ENCODE results near the gene USP32.
"Not testable (repeated sequence)": the region's sequence is repeated elsewhere in the genome, so short reads cannot be mapped to it uniquely, and the experiment has no call there.

USP32 gene

DNA sequence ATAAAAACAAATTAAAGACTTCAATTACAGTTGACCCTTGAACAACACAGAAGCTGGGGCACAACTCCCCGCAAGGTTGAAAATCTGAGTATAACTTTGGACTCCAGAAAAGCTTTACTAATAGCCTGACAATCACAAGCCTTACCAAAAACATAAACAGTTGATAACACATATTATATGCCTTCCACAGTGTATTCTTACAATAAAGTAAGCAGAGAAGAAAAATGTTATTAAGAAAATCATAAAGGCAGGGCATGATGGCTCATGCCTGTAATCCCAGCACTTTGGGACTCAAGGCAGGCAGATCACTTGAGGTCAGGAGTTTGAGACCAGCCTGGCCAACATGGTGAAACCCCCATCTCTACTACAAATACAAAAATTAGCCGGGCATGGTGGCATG lies 58.9 kb downstream of the USP32 start:
- DNase-seq = not testable (repeated sequence)

DNA sequence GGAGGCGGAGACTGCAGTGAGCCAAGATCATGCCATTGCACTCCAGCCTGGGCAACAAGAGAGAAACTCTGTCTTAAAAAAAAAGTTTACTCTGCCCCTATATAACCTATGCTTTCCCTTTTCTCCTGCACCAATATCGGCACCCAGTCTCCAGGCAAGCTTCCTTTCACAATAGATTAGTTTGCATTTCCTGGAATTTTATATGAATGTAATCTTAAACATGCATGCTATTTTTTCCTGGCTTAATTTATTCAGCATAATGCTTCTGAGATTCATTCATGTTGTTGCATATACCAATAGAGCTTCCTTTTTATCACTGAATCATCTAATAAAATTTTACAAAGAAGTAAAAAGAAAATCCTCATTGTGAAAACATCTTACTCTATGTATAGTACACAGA lies 59.4 kb downstream of the USP32 start:
- DNase-seq = no peak

DNA sequence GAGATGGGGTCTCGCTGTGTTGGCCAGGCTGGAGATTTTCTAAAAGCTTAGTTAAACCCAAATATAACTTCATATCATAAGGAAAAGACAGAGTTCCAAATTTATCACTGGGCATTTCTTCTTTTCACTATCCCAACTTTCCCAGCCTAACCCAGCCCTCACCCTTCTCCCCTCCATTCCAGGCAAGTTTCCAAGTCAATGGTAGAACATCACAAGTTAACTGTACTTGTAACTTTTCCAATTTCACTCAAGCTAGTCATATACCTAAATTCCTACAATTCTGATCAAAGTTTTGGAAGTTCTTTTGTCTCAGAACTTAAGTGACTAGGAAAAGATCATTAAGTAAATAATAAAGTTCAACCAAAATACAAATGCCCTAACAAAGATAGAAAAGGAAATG lies 61.2 kb downstream of the USP32 start:
- no peak for DNase-seq

DNA sequence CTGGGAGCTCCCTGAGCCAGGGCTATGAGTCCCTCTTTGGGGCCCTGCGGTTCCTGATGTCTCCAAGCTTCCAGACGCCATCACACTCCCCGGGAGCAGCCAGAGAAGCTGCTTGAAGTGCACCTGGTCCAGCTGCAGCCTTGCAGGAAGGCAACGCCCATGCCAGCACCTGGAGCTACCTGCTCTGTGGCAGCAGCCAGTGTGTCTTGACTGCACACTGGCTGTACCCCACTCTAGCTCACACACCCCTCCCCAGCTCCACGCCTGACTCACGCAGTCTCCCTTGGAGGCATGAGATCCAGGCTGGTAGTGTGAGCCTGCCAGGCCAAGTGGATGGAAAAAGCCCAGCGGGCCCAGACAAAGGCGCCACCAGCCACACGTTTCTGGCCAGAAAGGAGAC lies 63.3 kb downstream of the USP32 start:
- peak in 10 of 51 donors; percentile 7 to 39 (median 14) for DNase-seq

DNA sequence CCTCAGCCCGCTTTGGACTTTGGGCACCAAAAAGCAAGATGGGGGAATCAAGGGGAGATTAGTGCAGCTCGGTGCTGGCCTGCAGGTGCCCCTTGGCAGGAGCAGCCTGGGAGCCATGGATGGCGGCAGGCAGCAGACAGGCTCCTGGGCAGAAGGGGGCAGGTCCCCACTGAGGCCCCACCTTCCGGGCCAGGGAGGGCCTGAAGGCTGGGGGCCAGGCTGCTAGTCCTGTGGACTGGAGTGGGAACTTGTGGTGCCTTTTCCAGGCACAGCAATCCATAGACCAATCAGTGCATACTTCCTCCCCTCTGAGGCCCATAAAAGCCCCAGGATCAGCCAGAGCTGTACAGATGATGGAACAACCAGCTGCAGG lies 64.0 kb downstream of the USP32 start:
- peak in 2 of 51 donors; percentile 18 to 19 for DNase-seq

DNA sequence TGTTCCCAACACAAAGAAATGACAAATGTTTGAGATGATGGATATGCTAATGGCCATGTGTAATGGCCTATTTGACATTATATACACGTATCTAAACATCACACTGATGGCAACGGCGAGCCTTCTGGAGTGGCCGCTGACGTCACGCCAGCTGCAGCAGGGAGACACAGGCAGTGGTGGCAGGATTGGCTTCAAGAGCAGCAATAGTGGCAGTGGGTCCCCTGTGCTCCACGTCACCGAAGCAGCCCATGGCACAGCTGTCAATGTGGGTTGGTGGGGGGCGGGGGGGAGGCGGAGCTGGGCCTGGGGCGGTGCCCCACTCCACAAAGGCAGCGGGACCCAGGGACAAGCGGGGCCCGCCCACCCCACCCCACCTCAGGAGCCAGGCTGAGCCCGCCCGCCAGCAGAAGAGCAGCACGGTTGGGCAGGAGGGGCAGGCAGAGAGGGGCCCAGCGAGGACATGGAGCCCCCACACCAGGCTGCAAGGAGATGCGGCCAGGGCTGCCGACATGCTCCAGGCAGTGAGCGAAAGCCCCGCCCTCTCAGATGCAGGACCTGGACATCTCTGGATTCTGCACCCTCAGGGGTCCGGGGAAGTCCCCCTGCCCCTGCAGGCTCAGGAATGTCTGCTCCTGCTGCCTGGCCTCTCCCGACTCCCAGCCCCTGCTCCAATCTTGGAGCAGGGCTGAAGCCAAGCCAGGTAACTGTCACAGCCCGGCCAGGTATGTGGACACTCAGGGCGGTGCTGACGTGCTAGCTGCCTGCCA lies 64.6 kb downstream of the USP32 start:
- peak in 35 of 51 donors; percentile 4 to 84 (median 54) for DNase-seq

DNA sequence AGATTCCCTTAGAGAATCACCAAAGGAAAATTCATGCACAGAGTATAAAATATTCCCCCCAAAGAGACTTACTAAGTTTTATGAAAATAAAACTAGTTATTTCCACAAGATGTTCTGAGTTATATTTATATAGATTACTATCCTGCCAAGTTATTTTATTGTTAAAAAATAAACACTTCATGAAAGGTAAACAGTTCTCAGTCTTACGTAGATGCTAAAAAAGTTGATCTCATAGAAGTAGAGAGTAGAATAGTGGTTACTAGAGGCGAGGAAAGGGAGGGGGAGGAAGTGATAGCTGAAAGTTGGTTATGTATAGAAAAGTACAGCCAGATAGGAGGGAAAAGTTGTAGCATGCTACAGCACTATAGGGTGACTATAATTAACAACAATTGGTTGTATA lies 65.2 kb downstream of the USP32 start:
- DNase-seq = no peak

DNA sequence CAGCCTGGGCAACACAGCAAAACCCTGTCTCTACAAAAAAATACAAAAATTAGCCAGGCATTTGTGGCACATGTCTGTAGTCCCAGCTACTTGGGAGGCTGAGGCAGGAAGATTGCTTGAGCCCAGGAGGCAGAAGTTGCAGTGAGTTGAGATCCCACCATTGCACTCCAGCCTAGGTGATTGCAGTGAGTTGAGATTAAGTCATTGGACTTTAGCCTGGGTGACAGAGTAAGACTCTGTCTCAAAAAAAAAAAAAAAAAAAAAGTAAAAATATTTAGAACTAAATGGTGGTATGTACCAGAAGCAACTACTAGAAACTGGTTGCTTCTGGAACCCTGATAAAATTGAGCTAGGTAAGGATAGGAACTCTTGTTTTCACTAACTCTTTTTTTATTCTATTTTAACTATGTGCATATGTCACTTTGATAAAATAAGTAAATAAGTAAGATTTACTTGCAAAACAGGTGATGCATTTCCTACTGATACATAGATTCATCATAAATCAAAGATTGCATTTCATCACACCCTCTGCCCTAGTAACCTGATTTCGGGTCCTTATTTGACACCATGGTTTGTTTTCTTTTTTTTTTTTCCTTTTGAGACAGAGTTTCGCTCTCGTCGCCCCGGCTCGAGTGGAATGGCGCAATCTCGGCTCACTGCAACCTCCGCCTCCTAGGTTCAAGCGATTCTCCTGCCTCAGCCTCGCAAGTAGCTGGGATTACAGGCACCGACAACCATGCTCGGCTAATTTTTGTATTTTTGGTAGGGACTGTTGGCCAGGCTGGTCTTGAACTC lies 66.0 kb downstream of the USP32 start:
- no peak for DNase-seq

DNA sequence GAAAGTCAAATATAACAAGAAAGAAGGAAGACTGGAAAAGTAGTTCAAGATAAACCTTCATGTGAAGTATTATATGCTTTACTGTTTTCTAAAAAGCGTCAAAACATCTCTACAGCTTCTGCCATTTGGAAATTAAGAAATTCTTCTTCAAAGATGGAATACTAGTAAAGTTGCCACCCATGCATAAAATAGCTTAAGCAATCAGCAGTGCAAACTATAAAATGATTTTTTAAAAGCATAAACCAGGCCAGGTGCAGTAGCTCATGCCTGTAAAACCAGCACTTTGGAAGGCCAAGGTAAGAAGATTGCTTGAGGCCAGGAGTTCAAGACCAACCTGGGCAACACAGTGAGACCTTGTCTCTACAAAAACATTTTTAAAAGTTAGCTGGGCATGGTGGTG lies 68.2 kb downstream of the USP32 start:
- no peak for DNase-seq

DNA sequence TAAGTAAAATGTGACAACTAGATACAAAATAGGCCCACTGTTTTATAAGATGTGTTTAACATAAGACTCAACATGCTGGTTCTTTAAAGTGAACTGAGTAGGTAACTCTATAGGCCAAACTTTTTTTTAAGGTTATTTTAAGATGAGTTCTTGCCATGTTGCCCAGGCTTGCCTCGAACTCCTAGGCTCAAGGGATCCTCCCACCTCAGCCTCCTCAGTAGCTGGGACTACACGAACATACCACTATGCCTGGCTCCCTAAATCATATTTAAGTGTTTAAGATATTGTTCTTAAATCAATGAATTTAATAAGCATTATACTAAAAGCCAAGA lies 69.9 kb downstream of the USP32 start:
- no peak for DNase-seq

DNA sequence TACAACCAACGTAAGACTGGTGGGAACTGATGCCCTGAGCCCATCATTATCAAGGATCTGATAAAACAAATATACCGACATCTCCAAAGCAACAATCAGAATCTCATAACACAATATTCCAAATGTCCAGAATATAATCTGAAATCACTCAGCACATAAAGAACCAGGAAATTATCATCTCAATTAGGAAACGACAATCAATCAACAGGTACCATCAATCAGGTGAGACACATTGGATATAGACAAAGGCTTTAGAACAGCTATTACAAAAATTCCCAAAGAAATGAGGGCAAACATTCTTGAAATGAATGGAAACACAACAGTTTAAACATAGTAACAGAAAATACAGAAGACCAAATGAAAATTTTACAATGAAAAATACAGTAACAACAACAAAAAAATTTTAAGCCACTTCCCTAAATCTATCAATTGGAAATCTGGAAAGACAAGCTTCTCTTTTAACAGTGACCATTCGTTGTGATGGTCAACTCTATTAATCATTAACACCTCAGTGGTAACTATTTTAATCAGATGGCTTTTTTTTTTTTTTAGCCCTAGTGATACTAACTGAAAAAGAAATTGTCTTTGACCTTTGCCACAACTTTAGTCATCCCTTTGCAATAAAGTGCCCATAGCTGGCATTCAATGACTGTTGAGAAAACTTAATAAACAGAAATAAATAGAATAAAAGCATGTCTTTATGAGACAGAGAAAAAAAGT lies 70.4 kb downstream of the USP32 start:
- DNase-seq = no peak

DNA sequence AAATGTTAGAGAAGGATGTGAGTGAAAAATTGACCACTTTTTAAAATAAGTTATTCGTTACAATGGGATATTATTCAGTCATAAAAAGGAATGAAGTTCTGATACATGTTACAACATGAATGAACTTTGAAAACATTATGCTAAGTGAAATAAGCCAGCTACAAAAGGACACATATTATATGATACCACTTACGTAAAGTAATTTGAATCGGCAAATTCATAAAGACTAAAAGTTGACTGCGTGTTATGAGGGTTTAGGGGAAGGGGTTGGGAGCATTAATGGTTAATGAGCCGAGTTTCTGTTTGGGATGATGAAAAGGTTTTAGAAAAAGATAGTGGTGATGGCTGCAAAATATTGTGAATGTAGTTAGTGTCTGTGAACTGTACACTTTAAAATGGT lies 73.1 kb downstream of the USP32 start:
- DNase-seq = no peak

DNA sequence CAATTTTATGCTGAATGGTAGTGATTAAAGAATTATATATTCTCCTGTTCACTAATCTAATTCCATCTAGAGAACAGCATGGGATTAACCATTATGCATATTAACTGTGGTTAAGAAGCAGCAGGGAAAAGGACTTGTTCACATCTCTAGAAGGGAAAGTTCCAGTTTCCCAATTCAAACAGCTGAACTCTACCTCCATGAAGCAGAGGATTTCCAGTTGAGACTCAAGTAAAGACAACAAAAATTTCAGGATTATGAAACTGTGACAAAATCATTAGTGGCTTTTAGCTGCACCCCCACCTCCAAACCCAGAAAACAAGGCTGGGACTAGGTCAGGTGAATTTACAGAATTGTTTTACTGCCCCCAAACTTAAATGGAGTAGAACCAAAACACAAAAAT lies 73.6 kb downstream of the USP32 start:
- DNase-seq = no peak

DNA sequence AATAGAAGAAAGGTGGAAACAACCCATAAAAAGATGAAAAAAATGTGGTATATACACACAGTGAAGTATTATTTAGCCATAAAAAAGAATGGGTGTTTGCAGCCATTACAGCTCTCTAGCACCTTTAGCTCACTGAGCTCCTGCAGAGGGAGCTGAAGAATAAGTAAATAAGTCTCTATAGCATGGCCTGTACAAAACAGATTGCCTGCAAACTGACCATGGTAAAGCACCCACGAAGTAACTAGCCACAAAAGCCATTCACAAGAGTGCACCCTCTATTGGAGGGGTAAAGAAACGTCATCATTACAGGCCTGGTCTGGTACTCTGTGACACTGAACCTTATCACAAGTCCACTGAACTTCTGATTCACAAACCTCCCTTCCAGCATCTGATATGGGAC lies 76.3 kb downstream of the USP32 start:
- DNase-seq = no peak

DNA sequence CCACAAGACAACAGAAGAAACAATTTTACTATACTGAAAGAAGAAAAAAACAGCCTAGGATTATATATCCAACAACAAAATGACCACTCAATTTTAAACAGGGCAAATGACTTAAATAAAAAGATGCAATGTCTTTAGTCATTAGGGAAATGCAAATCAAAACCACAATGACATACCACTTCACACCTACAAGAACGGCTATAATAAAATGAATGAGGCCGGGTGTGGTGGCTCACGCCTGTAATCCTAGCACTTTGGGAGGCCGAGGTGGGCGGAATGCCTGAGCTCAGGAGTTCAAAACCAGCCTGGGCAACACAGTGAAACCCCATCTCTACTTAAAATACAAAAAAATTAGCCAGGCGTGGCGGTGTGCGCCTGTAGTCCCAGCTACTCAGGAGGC lies 77.0 kb downstream of the USP32 start:
- DNase-seq = not testable (repeated sequence)

DNA sequence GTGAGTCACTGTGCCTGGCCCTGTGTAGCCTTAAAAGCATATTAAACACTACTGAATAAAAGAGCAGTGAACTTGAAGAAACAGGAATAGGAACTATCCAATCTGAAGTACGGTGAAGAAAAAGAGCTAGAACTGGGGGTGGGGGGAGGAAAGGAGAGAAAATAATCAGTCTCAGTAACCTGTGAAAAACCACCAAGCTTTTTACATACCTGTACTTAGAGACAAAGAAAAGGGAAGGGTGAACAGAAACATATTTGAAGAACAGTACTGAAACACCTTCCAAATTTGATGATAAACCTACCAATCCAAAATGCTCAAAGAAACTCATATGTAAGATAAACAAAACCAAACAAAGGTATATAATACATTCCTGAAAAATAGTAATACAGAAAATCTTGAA lies 77.5 kb downstream of the USP32 start:
- no peak for DNase-seq

DNA sequence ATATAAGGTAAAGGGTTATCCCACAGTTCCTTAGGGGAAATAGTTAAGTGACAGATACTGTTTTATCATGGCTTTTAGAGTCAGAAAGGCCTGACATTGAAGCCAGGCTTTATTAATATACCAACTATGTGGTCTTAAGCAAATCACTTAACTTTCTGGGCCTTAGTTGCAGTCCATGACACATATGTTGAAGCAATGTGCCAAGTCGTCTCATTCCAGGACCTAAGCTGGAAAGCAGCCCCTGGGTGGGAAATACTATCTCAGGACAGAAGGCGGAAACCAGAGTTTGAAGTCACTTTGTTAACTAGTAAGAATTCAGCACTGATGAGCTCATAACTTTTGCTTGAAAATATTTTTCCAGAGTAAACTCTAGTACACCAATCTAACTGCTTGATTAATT lies 80.0 kb downstream of the USP32 start:
- DNase-seq = no peak

DNA sequence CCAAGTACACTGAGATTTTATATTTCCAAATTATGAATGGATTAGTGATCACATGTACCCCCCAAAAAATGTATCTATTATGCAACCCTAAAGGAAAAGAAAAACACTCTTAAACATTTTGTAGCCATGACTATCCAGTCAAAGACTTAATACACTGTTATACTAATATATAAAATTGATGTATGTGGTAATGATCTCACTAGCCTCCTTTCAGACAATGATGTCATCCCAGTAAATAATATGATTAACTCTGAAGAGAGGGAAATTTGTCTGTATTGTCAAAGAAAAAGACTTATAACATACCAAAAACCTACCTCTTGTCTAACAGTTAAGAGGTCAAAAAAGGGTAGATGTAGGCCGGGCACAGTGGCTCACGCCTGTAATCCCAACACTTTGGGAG lies 80.7 kb downstream of the USP32 start:
- no peak for DNase-seq

DNA sequence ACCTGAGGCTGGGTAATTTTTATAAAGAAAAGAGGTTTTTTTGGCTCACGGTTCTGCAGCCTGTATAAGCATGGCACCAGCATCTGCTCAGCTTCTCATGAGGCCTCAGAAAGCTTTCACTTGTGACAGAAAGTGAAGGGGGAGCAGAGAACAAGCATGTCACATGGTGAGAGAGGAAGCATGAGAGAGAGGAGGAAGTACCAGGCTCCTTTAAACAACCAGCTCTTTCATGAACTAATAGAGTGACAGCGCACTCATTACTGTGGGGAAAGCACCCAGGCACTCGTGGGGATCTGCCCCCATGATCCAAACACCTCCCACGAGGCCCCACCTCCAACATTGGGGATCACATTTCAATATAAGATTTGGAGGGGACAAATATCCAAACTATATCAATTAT lies 86.8 kb downstream of the USP32 start:
- DNase-seq = peak in 21 of 51 donors; percentile 9 to 68 (median 20)

DNA sequence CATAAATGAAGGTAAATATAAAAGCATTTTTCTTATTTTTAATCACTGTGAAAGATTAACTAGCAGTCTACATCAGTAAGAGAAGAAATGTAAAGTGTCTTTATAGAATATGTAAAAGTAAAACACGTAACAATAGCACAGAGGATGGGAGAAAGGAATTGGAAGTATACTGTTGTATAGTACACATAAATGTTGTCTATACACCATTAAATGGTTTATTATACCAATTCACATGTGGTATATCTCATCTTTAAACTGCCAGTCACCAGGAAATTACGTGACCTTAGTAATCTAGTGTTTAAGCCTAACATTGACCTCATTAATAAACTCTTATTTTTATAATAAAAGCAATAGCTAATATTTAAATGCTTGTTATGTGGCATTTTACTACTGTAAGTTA lies 87.4 kb downstream of the USP32 start:
- DNase-seq = no peak

DNA sequence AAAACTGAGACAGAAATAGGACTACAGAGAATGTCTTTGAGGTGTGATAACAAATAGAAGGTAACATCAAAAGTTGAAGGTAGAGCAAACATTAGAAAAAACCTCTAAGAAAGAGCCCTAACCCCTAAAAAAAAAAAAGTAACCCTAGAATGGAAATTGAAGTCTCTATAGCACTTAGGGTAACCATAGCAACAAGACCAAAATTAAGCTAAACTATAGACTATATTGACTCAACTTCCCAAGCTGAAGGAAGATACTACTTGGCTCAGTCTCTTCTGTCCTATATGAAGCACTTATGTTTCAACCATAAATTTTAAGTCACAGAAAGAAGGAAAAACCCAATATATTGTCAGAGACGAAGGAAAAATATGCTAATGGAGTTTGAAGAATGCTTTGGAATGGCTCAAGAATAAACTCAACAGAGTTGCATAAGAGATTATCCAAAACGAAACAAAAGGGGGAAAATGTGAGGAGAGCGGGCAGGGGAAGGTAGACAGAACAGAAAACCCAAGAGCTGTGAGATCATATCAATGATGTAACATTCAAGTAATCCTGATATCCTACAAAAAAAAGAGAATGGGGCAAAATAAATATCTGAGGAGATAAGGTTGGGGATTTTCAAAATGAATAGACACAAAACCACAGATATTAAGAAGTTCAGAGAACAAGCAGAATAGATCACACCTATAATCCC lies 88.4 kb downstream of the USP32 start:
- DNase-seq = no peak

DNA sequence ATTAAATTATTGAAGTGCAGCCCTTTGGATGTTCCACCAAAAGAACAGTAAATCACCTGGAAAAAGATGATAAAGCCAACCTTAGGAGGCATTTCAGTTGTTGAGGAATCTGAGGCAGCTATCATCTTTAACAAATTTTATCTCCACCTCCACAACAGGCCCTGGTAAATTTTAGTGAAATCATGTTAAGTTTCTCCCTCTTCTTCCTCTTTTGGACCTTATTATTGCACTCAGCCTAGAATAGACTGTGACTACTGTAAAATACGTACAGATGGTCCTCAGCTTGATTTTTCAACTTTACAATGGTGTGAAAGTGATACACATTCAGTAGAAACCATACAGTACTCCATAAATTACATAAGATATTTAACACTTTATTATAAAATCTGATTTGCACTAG lies 90.3 kb downstream of the USP32 start:
- no peak for DNase-seq

All from hypothalamus (tissue), 51 donors.